Lower leg skin (tissue), 4 donors: ENCODE data around the gene TMEM239. TPM values are rescaled to one million over a fixed set of nuclear protein-coding genes. Genes with fewer than 3 reads are reported as not detected.

Source experiments
- DNase-seq, 2 donors: peaks; one replicate each; pipeline ENCODE4 v3.0.0-alpha.2; 2019; ENCODE audit warnings: low spot score in 2 of 2
- H3K4me3 ChIP-seq: fragments of 200-600 bp; sonication (generic); 2 replicates; pipeline ENCODE4 v1.5.1; 2017; ENCODE audit warnings: mild to moderate bottlenecking, low read depth; ENCODE audit not compliant: poor library complexity, severe bottlenecking
- POLR2A ChIP-seq, 2 donors: fragments of 450-650 bp; IDR thresholded peaks; one replicate each; pipeline ENCODE4 v1.6.1; 2016 to 2017; ENCODE audit warnings: antibody characterized with exemption in 2 of 2, mild to moderate bottlenecking in 1 of 2, moderate library complexity in 1 of 2
- WGBS, 2 donors: methylation state at CpG; one replicate each; pipeline ENCODE4 v1.1.5; 2018; 5-methylcytosine and 5-hydroxymethylcytosine counted together
- intact Hi-C: fragments of 100-400 bp; cut with DNase I; formaldehyde crosslinking; loops from one replicate; pipeline ENCODE4 v1.15.0; 2023; ENCODE audit warnings: low total_unique reads
- total RNA-seq, 4 donors: library from RNA; depleted of rRNA; stranded (reverse); fragments of >200 nt; gene quantifications; one replicate each; pipeline ENCODE4 v1.1.0, GENCODE V29; 2016
- TF ChIP-seq, protein P1 (sequence below), 3 donors: fragments of 450-650 bp; IDR thresholded peaks; one replicate each; pipeline ENCODE4 v1.5.1; 2016; ENCODE audit warnings: antibody characterized with exemption in 3 of 3, mild to moderate bottlenecking in 3 of 3, moderate library complexity in 2 of 3

Gene TMEM239
- total RNA-seq, 4 donors from 2014 or later, result not detected

DNA sequence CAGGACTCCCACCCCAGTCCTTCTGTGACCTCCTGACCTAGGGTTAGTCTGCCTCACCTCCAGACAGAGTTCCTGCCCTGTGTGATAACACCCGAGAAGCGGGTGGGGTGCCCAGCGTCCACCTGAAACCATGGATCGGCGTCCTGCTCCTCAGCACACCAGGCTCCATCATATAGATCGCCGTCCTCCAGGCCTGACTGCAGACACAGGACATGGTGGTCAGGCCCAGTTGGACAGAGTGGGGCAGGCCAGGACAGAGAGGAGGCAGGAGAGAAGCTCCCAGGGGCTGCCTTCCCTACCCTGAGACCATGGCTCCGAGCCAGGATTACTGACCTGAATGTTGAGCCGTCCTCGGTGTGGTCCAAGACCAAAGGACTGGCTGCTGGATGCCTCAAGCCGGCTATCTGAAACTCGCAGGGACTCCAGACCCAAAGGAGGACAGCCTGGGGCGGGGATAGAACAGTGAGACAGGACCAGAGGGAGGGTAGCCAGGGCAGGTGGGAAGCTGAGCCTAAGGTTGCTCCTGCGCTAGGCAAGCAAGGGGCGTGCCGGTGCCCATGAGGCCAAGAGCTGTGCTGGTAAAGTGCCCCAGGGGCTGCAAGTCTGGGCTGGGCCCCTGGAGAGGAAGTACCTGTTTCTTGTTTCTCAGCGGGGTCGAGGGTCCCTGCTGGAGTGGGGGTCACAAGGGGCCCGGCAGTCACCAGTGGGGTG, 17.9 kb upstream of the TMEM239 start:
- no peak overlapping the region for H3K4me3 ChIP-seq
- WGBS, 2 donors, result 69 to 79% methylated on average over 18 to 19 of the region's 19 CpGs
- intact Hi-C loops, result no loop called here
- peak in 1 of 2 donors; percentile 83 for DNase-seq
- TF ChIP-seq, protein P1, sequence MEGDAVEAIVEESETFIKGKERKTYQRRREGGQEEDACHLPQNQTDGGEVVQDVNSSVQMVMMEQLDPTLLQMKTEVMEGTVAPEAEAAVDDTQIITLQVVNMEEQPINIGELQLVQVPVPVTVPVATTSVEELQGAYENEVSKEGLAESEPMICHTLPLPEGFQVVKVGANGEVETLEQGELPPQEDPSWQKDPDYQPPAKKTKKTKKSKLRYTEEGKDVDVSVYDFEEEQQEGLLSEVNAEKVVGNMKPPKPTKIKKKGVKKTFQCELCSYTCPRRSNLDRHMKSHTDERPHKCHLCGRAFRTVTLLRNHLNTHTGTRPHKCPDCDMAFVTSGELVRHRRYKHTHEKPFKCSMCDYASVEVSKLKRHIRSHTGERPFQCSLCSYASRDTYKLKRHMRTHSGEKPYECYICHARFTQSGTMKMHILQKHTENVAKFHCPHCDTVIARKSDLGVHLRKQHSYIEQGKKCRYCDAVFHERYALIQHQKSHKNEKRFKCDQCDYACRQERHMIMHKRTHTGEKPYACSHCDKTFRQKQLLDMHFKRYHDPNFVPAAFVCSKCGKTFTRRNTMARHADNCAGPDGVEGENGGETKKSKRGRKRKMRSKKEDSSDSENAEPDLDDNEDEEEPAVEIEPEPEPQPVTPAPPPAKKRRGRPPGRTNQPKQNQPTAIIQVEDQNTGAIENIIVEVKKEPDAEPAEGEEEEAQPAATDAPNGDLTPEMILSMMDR (IDR thresholded peaks at IDR 0.05), result no peak
- TF ChIP-seq POLR2A (IDR thresholded peaks at IDR 0.05), result no peak

DNA sequence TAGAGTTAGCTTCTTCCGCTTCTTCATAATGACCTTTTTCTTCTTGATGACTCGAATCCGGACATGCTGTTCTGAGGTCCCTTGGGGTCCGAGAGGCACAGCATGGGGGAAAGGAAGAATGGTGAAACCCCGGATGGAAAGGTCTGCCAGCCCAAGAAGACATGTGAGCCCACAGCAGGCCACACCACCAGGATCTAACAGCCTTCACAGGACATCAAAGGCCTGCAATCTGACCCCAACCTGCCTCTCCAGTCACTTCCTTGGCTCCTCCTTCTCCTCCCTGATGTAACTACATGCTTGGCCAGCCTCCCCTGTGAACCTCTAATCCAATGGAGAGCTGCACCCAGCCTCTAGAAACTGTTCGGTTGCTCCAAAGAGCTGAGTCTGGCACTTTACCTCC, 17.4 kb upstream of the TMEM239 start:
- TF ChIP-seq, protein P1 (IDR thresholded peaks at IDR 0.05), result no peak
- TF ChIP-seq POLR2A (IDR thresholded peaks at IDR 0.05), result no peak
- intact Hi-C loops, result no loop called here
- 73 to 83% methylated on average over 6 of the region's 6 CpGs for WGBS, 2 donors
- peak in 1 of 2 donors; percentile 26 for DNase-seq
- no peak overlapping the region for H3K4me3 ChIP-seq

DNA sequence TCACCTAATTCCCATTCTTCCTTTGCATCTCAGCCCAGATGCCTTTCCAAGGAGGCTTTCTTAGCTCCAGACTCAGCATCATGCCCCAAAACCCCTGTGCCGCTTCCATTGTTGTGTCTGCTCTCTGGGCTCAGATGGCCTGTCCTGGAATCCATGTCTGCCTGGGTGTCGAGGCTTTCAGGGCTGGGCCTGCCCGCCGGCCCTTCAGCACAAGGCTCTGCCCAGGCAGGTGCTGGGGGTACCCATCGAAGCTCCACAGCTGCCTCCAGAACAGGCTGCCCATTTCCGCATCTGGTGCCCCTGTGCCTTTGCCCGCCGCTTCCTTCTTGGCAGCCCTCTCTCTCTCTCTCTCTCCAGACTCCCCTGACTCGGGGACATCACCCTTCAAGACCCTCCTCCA, 16.9 kb upstream of the TMEM239 start:
- no peak overlapping the region for H3K4me3 ChIP-seq
- intact Hi-C loops, result no loop called here
- WGBS, 2 donors, result 51 to 58% methylated on average over 9 of the region's 9 CpGs
- TF ChIP-seq, protein P1 (IDR thresholded peaks at IDR 0.05), result no peak
- TF ChIP-seq POLR2A (IDR thresholded peaks at IDR 0.05), result no peak
- DNase-seq, result no peak

DNA sequence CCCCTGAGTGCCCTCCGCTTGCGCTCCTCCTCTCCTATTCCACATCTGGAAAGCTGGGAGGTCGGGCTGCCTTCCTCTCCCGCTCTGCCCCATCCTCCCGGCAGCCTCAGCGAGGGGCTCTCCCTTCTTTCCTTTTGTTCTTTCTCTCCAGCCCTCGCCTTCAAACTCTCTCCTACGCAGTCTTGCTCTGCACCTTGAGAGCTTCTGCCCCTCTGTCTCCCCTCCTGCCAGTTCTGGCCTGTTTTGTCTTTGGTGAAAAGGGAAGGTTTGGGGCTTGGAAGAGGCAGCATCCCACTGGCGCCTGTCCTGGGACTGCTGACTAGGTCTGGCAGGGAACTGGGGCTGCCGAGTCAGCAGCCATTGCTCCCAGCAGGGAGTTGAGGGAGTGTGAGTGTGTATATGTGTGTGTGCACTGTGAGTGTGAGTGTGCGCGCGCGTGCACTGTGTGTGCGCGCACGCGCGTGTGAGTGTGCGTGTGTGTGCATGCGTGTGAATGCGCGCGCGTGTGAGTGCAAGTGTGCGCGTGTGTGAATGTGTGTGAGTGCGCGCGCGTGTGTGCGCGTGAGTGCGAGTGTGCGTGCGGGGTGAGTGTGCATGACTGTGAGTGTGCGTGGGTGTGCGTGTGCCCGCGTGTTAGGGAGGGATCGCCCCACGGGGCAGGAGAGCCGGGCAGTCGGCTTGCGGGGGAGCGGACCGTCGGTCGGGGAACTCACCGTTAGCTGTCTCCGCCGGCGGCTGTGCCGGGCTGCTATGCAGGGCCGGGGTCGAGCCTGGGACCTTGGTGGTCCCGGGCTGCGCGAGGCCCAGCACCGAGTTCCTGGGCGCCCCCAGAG, 16.3 kb upstream of the TMEM239 start:
- H3K4me3 ChIP-seq, result no peak overlapping the region
- intact Hi-C loops, result no loop called here
- WGBS, 2 donors, result 4% methylated on average over 45 of the region's 61 CpGs
- TF ChIP-seq POLR2A (IDR thresholded peaks at IDR 0.05), result no peak
- TF ChIP-seq, protein P1 (IDR thresholded peaks at IDR 0.05), result no peak
- DNase-seq, result peak in 1 of 2 donors; percentile 81

DNA sequence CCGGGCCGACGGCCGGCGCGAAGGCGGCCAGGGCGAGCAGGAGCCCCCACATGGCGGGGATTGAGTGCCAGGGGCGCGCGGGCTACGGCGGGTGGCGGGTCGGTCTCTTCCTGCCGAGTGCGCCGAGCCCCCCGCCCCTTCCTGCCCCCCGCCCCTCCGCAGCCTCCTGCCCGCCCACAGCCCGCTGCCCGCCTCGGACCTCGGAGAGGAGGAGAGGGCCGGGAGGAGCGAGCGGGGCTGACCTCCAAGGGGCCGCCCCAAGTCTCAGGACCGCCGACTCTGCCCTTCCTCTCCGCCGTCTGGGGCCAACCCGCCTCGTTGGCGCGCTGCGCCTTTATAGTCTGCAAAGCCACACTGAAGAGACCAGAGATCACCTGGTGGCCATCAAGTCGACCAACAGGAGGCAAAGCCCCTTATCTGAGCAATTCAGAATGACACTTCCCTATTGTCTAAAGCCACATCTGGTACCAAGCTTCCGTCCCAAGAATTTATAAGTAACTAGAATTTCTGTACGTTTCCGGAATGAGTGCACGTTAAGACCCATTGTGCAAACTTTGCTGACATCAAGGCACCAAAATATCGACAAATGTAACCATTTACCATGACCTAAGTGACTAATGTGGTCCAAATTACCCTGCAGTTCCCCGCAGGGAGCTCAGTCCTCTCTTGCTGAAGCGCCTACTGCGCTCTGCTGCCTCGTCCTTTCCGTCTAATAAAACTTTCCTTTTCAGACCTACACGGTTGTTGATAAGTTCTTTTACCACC, 15.5 kb upstream of the TMEM239 start, which contains the start of gene CPXM1:
CPXM1 (minus strand) TSS at position 107 of the 765 bp plus-strand sequence; CDS start at position 52, 55 bp downstream.
- TF ChIP-seq, protein P1 (IDR thresholded peaks at IDR 0.05), result no peak
- no peak for TF ChIP-seq POLR2A (IDR thresholded peaks at IDR 0.05)
- intact Hi-C loops, result no loop called here
- no peak within 1 kb of the TSS for H3K4me3 ChIP-seq
- DNase-seq, result peak in 1 of 2 donors; percentile 58
- WGBS, 2 donors, result 7 to 11% methylated on average over 18 of the region's 52 CpGs
